WERI-Rb-1 (cell line): ENCODE results near the gene CLIP2.
"Not testable (repeated sequence)": the region's sequence is repeated elsewhere in the genome, so short reads cannot be mapped to it uniquely, and the experiment has no call there.

Experiments used
- DNase-seq: peaks from one replicate; pipeline ENCODE4 v3.0.0-alpha.2; 2020
- H3K27ac ChIP-seq: fragments of 250-450 bp; sonication (Bioruptor Pico); 2 replicates; pipeline ENCODE4 v1.5.1; 2020; ENCODE audit warnings: mild to moderate bottlenecking, moderate library complexity
- H3K27me3 ChIP-seq: fragments of 250-450 bp; sonication (Bioruptor Pico); 2 replicates; pipeline ENCODE4 v1.5.1; 2021; ENCODE audit warnings: mild to moderate bottlenecking, low read depth, moderate library complexity; ENCODE audit not compliant: insufficient read depth, severe bottlenecking
- H3K36me3 ChIP-seq: fragments of 250-450 bp; sonication (Bioruptor Pico); 2 replicates; pipeline ENCODE4 v1.5.1; 2020; ENCODE audit warnings: mild to moderate bottlenecking, moderate library complexity
- H3K4me3 ChIP-seq: 2 replicates; pipeline ENCODE4 v1.5.1; 2011; ENCODE audit warnings: low read depth, mild to moderate bottlenecking, control low read depth, low read length
- H3K9me3 ChIP-seq: fragments of 250-450 bp; sonication (Bioruptor Pico); 2 replicates; pipeline ENCODE4 v1.5.1; 2021; ENCODE audit warnings: mild to moderate bottlenecking, moderate library complexity; ENCODE audit not compliant: severe bottlenecking
- TF ChIP-seq, protein P1 (sequence below): IDR thresholded peaks from 2 replicates; pipeline ENCODE4 v1.5.1; 2011; ENCODE audit warnings: low read depth, mild to moderate bottlenecking, control low read depth, inconsistent platforms, low read length

Gene CLIP2

DNA sequence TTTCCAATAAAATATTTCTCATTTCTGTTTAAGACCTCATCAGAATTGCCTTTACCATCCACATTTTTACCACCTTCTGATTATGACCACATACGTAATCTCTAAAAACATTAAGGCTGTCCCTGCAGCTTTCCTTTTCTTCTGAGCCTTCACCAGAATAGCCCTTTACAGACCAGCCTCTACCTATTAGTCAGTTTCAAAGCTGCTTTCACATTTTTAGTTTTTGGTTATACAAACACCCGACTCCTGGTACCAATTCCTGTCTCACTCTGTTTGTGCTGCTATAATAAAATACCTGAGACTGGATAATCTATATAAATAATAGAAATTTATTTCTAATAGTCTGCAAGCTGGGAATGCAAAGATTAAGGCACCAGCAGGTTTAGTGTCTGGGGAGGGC lies 149.1 kb downstream of the CLIP2 start:
- no peaks in the 10 kb centered on the region for H3K27me3 ChIP-seq
- TF ChIP-seq, protein P1, sequence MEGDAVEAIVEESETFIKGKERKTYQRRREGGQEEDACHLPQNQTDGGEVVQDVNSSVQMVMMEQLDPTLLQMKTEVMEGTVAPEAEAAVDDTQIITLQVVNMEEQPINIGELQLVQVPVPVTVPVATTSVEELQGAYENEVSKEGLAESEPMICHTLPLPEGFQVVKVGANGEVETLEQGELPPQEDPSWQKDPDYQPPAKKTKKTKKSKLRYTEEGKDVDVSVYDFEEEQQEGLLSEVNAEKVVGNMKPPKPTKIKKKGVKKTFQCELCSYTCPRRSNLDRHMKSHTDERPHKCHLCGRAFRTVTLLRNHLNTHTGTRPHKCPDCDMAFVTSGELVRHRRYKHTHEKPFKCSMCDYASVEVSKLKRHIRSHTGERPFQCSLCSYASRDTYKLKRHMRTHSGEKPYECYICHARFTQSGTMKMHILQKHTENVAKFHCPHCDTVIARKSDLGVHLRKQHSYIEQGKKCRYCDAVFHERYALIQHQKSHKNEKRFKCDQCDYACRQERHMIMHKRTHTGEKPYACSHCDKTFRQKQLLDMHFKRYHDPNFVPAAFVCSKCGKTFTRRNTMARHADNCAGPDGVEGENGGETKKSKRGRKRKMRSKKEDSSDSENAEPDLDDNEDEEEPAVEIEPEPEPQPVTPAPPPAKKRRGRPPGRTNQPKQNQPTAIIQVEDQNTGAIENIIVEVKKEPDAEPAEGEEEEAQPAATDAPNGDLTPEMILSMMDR = no peak
- no peak for DNase-seq
- no peaks in the 10 kb centered on the region for H3K9me3 ChIP-seq
- no peak overlapping the region for H3K27ac ChIP-seq
- no peak overlapping the region for H3K4me3 ChIP-seq
- H3K36me3 ChIP-seq = no peaks in the 10 kb centered on the region

DNA sequence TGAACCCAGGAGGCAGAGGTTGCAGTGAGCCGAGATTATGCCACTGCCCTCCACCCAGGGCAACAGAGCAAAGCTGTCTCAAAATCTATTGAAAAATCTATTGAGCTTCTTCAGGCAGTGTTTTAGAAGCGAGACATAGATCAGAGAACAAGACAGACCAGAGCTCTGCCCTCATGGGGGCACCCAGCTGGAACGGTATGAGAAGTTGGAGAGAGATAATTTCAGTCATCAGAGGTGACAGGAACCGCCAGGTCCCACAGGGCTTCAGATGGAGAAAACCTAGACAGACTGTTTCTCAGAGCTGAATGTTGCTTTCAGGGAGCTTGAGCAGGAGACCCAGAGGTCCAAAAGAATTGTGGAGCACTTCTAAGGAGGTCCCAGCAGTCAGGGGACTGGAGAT lies 150.3 kb downstream of the CLIP2 start:
- Histone ChIP-seq H3K27me3 (no peaks in the 10 kb centered on the region), H3K9me3 (no peaks in the 10 kb centered on the region), H3K27ac (no peak overlapping the region), H3K36me3 (no peaks in the 10 kb centered on the region), H3K4me3 (no peak overlapping the region)
- TF ChIP-seq, protein P1 = no peak
- DNase-seq = no peak

DNA sequence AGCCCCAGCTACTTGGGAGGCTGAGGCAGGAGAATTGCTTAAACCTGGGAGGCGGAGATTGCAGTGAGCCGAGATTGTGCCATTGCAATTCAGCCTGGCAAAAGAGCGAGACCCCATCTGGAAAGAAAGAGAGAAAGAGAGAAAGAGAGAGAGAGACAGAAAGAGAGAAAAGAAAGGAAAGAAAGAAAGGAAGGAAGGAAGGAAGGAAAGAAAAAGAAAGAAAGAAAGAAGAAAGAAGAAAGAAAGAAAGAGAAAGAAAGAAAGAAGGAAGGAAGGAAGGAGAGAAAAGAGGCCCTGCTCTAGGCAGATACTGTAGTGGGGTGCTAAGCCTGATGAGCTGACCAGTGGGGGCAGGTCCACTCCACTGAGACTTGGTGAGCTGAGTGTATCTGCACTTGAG lies 150.9 kb downstream of the CLIP2 start:
- not testable (repeated sequence) for DNase-seq, H3K27ac ChIP-seq, H3K4me3 ChIP-seq, H3K27me3 ChIP-seq, H3K36me3 ChIP-seq, H3K9me3 ChIP-seq

DNA sequence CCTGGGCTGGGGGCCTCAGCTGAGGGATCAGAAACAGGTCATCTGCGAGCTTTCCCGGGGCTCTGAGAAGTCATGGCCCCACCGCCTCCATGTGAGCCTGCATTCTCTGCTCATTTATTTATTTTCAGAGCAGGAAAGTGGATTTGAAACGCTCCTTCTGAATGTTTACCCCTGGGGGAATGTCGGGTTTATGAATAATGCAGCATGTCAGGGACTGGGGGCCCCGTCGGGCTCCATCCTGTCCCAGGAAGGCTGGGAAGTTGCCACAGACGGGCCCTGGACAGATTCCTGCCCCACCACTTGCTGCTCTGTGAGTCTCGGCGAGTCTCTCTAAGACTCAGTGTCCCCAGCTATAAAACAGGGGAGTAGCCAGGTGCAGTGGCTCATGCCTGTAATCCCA lies 152.6 kb downstream of the CLIP2 start:
- Histone ChIP-seq H3K27ac (no peak overlapping the region), H3K36me3 (no peaks in the 10 kb centered on the region), H3K4me3 (no peak overlapping the region), H3K9me3 (no peaks in the 10 kb centered on the region), H3K27me3 (no peaks in the 10 kb centered on the region)
- DNase-seq = no peak
- TF ChIP-seq, protein P1 = no peak

DNA sequence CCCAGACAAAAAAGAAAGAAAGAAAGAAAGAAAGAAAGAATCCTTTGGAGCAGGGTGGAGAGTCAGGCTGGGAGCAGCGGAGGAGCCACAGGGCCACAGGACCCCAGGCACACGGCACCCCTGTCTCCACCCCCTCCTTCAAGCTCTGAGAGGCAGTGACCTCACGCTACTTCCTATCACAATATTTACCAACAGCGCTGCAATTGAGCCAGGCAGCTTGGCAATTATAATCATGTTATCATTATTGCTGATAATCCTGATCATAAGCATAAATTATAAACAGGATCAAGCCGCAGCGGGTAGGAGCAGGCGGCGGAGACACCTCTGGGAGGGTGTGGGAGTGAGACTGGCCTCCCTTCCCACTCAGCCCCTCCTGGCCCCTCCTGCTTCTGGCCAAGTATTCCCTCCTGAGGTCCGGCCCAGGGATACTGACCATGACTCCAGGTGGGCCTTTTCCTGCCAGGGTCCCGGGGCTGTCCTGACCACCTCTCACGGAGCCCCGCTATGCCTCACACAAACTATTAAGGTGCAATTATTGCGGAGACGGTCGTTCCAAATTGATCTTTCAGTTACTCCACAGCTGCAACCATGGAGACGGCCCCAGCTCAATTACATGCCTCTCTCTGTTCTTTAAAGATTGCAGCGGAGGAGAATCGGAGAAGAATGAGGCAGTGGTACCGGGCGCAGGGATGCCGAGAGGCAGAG lies 154.5 kb downstream of the CLIP2 start:
- TF ChIP-seq, protein P1 = no peak
- no peaks in the 10 kb centered on the region for H3K9me3 ChIP-seq
- DNase-seq = no peak
- H3K27ac ChIP-seq = no peak overlapping the region
- no peaks in the 10 kb centered on the region for H3K27me3 ChIP-seq
- no peak overlapping the region for H3K4me3 ChIP-seq
- no peaks in the 10 kb centered on the region for H3K36me3 ChIP-seq

DNA sequence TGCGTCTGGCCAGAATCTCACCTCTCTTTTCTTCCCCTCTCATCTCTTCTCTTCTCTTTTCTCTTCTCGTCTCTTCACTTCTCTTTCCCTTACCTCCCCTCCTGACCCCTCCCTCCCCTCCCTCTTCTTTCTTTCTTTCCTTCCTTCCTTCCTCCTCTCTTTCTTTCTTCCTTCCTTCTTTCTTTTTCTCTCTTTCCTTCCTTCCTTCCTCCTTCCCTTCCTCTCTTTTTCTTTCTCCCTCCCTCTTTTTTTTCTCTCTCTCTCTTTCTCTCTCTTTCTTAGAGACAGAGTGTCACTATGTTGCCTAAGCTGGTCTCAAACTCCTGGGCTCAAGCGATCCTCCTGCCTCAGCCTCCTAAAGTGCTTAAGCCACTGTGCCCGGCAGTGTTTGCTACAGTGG lies 159.9 kb downstream of the CLIP2 start:
- Histone ChIP-seq H3K9me3 (no peaks in the 10 kb centered on the region), H3K36me3 (no peaks in the 10 kb centered on the region), H3K27ac (no peak overlapping the region), H3K27me3 (no peaks in the 10 kb centered on the region), H3K4me3 (no peak overlapping the region)
- TF ChIP-seq, protein P1 = no peak
- DNase-seq = no peak
